B cell (primary cell): Measurements from ENCODE around the gene PDZRN3.

ENCODE experiments used
- CTCF ChIP-seq: fragments of 200-600 bp; IDR thresholded peaks from one replicate; pipeline ENCODE4 v1.8.0; 2022; ENCODE audit warnings: antibody characterized with exemption, mild to moderate bottlenecking
- EZH2 ChIP-seq: IDR thresholded peaks from 2 replicates; pipeline ENCODE4 v1.6.1; 2012; ENCODE audit warnings: borderline replicate concordance, low read depth, mild to moderate bottlenecking, moderate library complexity, low read length; ENCODE audit not compliant: insufficient read depth, poor library complexity, severe bottlenecking

DNA sequence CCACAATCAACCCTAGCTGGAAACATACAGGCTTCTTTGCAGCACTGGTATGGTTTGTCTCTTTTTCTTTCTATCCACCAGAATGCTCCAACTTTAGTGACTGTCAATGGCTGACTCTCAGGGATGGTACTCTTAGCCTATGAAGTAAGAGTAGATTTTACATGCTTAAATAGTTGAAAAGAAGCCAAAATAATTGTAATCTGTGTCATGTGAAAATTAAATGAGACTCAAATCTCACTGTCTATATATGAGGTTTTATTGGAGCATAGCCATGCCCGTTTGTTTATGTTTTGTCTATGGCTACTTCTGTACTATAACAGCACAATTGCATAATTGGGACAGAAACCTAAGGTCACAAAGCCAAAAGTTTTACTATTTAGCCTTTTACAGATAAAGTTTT lies 29.1 kb upstream of the PDZRN3 start:
- TF ChIP-seq CTCF, result no peak
- TF ChIP-seq EZH2, result no peak
